VCaP (cell line): ENCODE measurements around the gene SEC61A1.

Source experiments
- H3K27ac ChIP-seq: fragments of 450-650 bp; 2 replicates; pipeline ENCODE4 v1.5.1; 2017
- CTCF ChIP-seq: fragments of 450-650 bp; conservative IDR thresholded peaks from 2 replicates; pipeline ENCODE4 v1.5.1; 2017; ENCODE audit warnings: mild to moderate bottlenecking, moderate library complexity

Gene SEC61A1

GRCh38 chr3:128067489-128067888 lies 15.3 kb downstream of the SEC61A1 start:
- no peak overlapping the region for H3K27ac ChIP-seq

GRCh38 chr3:128068156-128068620 lies 16.0 kb downstream of the SEC61A1 start:
- peak overlapping the region; percentile 19; the same call in 1 of the 2 replicates for H3K27ac ChIP-seq
- peak; percentile 81 for TF ChIP-seq CTCF

More at GRCh38 chr3:128067489-128067888, 15.3 kb downstream of the SEC61A1 start:
- TF ChIP-seq CTCF, result no peak

- H3K27ac ChIP-seq, result no peak overlapping the region; the same call in 1 of the 2 replicates
- no peak for TF ChIP-seq CTCF
Observed at GRCh38 chr3:128069271-128069670, 17.0 kb downstream of the SEC61A1 start.

- H3K27ac ChIP-seq, result no peak overlapping the region
Observed at GRCh38 chr3:128070898-128071591, 18.8 kb downstream of the SEC61A1 start.

GRCh38 chr3:128071771-128072453 lies 19.7 kb downstream of the SEC61A1 start:
- no peak for TF ChIP-seq CTCF
- no peak overlapping the region for H3K27ac ChIP-seq

More at GRCh38 chr3:128070898-128071591, 18.8 kb downstream of the SEC61A1 start:
- TF ChIP-seq CTCF, result no peak

- H3K27ac ChIP-seq, result peak overlapping the region; percentile 60; the same call in 1 of the 2 replicates
- no peak for TF ChIP-seq CTCF
Observed at GRCh38 chr3:128072454-128073184, 20.4 kb downstream of the SEC61A1 start.

- H3K27ac ChIP-seq, result peak overlapping the region; percentile 60
- no peak for TF ChIP-seq CTCF
Observed at GRCh38 chr3:128073185-128073725, 21.0 kb downstream of the SEC61A1 start.
